HFFc6 (cell line): Measurements from ENCODE around the gene UCHL3. TPM values are rescaled to one million over a fixed set of nuclear protein-coding genes. Genes with fewer than 3 reads are reported as not detected.
"Not testable (repeated sequence)": the region's sequence is repeated elsewhere in the genome, so short reads cannot be mapped to it uniquely, and the experiment has no call there.

Experiments used
- DNase-seq: peaks from one replicate; pipeline ENCODE4 v3.0.0-alpha.2; 2018
- H3K27ac Mint-ChIP-seq: 2 replicates; pipeline ENCODE4 v1.8.0; 2020; ENCODE audit warnings: mild to moderate bottlenecking, mixed read lengths
- H3K27me3 Mint-ChIP-seq: 2 replicates; pipeline ENCODE4 v1.8.0; 2021; ENCODE audit warnings: mild to moderate bottlenecking, moderate library complexity, mixed read lengths; ENCODE audit not compliant: insufficient read depth
- H3K36me3 Mint-ChIP-seq: 2 replicates; pipeline ENCODE4 v1.8.0; 2021; ENCODE audit warnings: low read depth, mixed read lengths
- H3K4me1 Mint-ChIP-seq: 2 replicates; pipeline ENCODE4 v1.8.0; 2020; ENCODE audit warnings: low read depth, mixed read lengths
- H3K4me3 Mint-ChIP-seq: 2 replicates; pipeline ENCODE4 v1.8.0; 2020; ENCODE audit warnings: mild to moderate bottlenecking, moderate library complexity, mixed read lengths
- H3K9me3 Mint-ChIP-seq: 2 replicates; pipeline ENCODE4 v1.8.0; 2020; ENCODE audit warnings: mild to moderate bottlenecking, mixed read lengths
- CTCF ChIP-seq: fragments of 200-600 bp; sonication (generic); IDR thresholded peaks from 2 replicates; pipeline ENCODE4 v1.5.0; 2021; ENCODE audit warnings: antibody characterized with exemption, mild to moderate bottlenecking
- total RNA-seq, 6 experiments: library from RNA; stranded (reverse); fragmentation: NEBNext Ultra II Directional; extraction: Animal tissue kit (Norgen Biotek cat#: 25700); gene quantifications; 2 replicates in 1 of 6; 3 replicates in 5 of 6; pipeline ENCODE4 v1.2.3, GENCODE V29; 2021

The UCHL3 gene
- total RNA-seq, 6 experiments from 2014 or later, result 51.4 to 67.4 (median 54.4) TPM

GRCh38 chr13:75541287-75541686 lies 8.3 kb upstream of the UCHL3 start:
- peak; percentile 20 for DNase-seq
- Mint-ChIP-seq H3K27ac (no peak overlapping the region), H3K9me3 (no peaks in the 10 kb centered on the region), H3K4me3 (no peak overlapping the region), H3K36me3 (peaks cover 16% of the 10 kb centered on the region), H3K27me3 (peaks cover 3% of the 10 kb centered on the region; the same call in 1 of the 2 replicates), H3K4me1 (peaks cover 51% of the 10 kb centered on the region)
- no peak for TF ChIP-seq CTCF

DNA sequence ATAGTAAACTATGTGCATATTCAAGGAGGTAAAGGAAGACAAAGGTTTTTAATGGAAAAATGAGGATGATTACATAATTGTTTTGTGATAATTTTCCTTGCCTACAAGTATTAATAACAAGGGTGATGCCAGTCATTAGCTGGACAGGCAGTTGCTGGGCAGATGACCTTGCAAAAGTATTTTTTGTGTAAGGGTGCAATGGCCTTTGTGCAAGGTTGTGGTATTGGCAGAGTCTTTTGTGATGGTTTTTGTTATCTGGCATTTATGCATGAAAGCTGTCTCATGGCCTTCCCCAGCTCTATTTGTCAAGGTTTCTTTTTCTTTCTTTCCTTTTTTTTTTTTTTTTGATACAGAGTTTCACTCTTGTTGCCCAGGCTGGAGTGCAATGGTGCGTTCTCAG lies 7.6 kb upstream of the UCHL3 start:
- Mint-ChIP-seq H3K27me3 (peaks cover 3% of the 10 kb centered on the region; the same call in 1 of the 2 replicates), H3K4me3 (no peak overlapping the region), H3K9me3 (no peaks in the 10 kb centered on the region), H3K4me1 (peaks cover 44% of the 10 kb centered on the region), H3K36me3 (peaks cover 11% of the 10 kb centered on the region), H3K27ac (no peak overlapping the region)
- no peak for TF ChIP-seq CTCF
- no peak for DNase-seq

DNA sequence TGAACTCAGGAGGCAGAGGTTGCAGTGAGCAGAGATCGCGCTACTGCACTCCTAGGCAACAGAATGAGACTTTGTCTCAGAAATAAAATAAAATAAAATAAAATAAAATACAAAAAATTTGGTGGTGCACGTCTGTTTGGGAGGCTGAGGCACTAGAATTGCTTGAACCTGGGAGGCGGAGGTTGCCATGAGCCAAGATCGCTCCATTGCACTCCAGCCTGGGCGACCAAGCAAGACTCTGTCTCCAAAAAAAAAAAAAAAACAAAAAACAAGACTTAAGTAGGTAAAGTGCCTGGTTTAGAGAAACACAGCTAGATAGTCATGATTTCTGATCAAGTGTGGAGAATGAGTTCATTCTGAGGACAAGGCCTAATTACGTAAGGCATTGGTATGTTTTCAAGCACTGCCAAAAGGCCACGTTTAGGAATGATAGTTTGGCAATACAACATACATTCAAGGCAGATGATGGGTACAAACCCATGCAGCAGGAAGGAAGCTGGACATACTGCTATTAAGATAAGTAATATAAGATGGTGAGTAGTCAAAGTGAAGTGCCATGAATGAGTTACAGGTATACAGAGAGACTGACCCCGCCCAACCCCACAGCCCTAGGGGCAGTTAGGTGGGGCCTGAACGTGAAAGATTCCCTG lies 4.8 kb upstream of the UCHL3 start:
- Mint-ChIP-seq H3K4me3 (no peak overlapping the region; the same call in 1 of the 2 replicates), H3K9me3 (no peaks in the 10 kb centered on the region), H3K36me3 (no peaks in the 10 kb centered on the region), H3K4me1 (peaks cover 37% of the 10 kb centered on the region), H3K27me3 (no peaks in the 10 kb centered on the region; the same call in 1 of the 2 replicates), H3K27ac (0 out of 2 replicates have a peak overlapping the region, but pooled peaks have one; percentile 22)
- peak; percentile 80 for DNase-seq
- no peak for TF ChIP-seq CTCF

DNA sequence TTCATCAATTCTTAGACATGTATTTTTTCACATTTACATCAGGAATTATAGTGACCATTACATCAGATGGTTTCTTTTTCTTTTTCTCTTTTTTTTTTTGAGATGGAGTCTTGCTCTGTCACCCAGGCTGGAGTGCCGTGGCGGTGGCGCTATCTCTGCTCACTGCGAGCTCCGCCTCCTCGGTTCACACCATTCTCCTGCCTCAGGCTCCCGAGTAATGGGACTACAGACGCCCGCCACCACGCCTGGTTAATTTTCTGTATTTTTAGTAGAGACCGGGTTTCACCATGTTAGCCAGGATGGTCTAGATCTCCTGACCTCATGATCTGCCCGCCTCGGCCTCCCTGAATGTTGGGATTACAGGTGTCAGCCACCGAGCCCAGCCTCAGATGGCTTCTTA lies 4.2 kb upstream of the UCHL3 start:
- not testable (repeated sequence) for H3K36me3 Mint-ChIP-seq, H3K27me3 Mint-ChIP-seq
- peaks cover 38% of the 10 kb centered on the region for H3K4me1 Mint-ChIP-seq

GRCh38 chr13:75547917-75548316 lies 1.7 kb upstream of the UCHL3 start:
- Mint-ChIP-seq H3K36me3 (0 out of 2 replicates have a peak, but pooled peaks cover 4% of the 10 kb centered on the region), H3K4me1 (peaks cover 46% of the 10 kb centered on the region), H3K4me3 (no peak overlapping the region), H3K9me3 (no peaks in the 10 kb centered on the region), H3K27ac (no peak overlapping the region), H3K27me3 (no peaks in the 10 kb centered on the region; the same call in 1 of the 2 replicates)
- peak; percentile 17 for DNase-seq
- TF ChIP-seq CTCF, result no peak

More for the DNA sequence above, 4.2 kb upstream of the UCHL3 start:
- not testable (repeated sequence) for H3K27ac Mint-ChIP-seq, H3K4me3 Mint-ChIP-seq, H3K9me3 Mint-ChIP-seq, DNase-seq

- Mint-ChIP-seq H3K4me3 (peak overlapping the region; percentile 95), H3K36me3 (peaks cover 26% of the 10 kb centered on the region), H3K4me1 (peaks cover 62% of the 10 kb centered on the region), H3K27me3 (no peaks in the 10 kb centered on the region; the same call in 1 of the 2 replicates), H3K9me3 (no peaks in the 10 kb centered on the region), H3K27ac (peak overlapping the region; percentile 98)
- DNase-seq, result peak; percentile 61
- no peak for TF ChIP-seq CTCF
Observed at GRCh38 chr13:75550159-75550567, 572 bp downstream of the UCHL3 start.
